ENCODE data around the gene ARPIN. TPM values are rescaled to one million over a fixed set of nuclear protein-coding genes. Genes with fewer than 3 reads are reported as not detected.
"Not testable (repeated sequence)": the region's sequence is repeated elsewhere in the genome, so short reads cannot be mapped to it uniquely, and the experiment has no call there.

The ARPIN gene
- total RNA-seq, 1 donor from 2014 or later: 12.5 TPM

DNA sequence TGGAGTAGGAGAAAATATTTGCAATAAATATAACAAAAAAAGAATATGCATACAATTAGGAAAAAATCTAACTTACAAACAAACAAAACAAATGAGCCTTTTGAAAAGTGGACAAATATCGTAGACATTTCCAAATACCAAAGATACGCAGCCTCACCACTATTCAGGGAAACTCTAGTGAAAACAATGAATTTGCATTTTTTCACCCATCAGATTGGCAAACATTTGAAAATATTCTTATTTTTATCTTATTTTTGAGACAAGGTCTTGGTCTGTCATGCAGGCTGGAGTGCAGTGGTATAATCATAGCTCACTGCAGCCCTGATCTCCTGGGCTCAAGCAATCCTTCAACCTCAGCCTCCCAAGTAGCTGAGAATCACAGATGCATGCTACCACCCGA, 34.4 kb downstream of the ARPIN start:
- no peak for DNase-seq (ENCODE audit: low read depth, low spot score)

DNA sequence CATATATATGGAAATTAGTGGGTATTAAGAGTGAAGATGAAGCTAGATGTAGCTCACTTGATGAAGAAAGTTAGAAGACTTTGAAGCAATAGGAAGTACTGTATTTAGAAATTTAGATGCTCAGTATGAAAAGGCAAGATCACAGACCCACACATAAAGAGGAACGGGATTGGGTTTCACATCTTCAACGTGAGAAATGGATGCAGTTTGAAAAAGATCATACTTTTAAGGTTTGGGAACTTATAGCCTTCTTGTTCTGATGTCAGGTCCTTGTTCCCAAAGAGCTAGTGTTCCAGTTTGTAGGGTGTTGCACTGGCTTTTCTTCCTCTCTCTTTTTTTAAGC, 35.7 kb downstream of the ARPIN start:
- DNase-seq (ENCODE audit: low read depth, low spot score): no peak

DNA sequence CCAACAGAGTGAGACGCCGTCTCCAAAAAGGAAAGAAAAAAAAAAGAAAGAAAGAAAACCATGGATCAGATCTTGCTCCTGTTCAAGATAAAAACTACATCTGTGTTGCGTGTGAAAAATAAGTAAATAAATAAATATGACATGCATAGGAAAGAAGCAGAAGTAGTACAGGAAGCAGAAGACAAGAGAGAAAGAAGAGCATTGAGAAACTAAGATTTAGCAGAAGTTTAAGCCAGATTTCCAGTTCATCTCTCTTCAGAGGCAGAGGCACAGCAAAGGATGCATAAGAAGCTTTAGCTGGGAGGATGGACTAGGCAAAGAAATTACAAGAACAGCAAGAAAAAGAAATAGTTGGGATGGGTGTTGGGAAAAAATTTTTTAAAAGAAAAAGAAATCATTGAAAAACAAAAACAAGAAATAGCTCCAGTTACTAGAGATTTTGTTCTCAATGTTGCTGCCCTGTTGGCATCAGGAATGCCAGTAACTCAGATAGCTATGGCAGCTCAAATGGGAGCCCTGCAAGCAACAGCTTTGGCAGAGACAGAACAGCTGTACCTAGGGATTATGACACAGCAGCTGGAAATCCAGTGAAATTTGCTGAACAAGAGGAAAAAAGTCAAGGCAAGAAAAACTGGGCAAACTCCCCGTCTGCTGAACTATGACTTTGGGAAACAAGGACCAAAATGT, 36.2 kb downstream of the ARPIN start:
- no peak for DNase-seq (ENCODE audit: low read depth, low spot score)

DNA sequence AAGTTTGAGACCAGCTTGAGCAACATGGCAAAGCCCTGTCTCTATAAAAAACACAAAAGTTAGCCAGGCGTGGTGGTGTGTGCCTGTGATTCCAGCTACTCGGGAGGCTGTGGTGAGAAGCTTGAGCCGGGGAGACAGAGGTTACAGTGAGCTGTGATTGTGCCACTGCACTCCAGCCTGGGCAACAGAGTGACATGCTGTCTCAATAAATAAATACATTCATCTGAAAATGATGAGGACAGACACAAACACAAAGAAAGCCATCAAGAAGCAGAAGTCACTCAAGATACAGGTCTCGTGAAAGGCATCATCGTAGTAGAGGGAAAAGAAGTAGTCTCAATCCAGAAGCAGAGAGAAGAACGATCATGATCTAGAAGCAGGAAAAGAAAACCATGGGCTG, 37.0 kb downstream of the ARPIN start:
- DNase-seq (ENCODE audit: low read depth, low spot score): no peak

DNA sequence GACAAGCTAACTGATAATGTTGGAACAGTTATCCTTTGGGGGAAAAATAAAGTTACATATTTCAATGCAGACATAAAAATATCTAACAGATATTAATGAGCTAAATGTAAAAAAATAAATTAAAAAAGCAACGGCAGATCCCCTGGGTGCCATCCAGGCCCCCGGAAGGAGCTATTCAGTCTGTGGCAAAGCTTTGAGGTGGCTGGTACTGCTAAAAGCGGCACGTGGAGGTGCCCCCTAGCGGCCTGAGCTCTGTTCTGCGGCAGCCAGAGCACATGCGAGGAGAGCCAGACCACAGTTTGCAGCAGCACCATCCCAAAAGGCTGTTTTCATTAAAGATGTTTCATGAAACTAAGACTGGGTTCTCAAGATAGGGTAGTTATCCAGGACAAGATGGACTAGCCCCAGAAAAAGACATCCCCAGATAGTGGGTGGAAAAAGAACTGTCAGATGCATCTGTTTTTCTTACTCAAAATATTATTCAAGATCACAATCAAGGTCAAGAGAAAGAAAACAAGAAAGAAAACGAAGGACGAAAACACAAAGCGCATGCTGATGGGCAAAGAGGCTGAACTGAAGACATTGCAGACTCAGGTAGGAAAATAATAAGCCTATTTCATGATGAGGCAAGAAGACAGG, 37.7 kb downstream of the ARPIN start:
- DNase-seq (ENCODE audit: low read depth, low spot score): no peak

DNA sequence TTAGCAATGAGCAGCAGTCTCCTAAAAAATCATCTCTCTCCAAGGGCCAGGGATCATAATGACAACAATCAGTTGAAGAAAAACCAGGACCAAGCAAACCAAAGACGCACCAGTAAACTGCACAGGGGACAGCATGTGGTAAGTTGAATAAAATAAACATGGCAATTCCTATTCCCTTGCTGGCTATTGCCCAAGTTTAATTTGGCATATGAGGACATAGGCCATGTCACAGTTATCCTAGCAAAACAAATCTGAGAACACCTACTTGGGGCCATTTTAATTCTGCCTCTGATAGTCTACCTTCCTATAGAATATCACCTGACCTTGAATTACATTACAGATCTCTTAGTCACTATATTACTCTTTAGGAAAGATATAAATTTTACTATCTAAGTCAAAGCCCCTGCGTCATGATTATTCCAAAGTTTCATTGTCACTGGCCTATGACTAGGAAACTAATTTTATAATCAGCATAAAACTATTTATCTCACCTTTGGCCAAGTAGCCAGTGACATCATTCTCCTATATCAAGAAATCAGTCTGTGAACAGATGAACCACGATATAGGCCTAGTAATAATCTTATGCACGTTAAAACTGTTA, 42.0 kb downstream of the ARPIN start:
- DNase-seq (ENCODE audit: low read depth, low spot score): no peak

DNA sequence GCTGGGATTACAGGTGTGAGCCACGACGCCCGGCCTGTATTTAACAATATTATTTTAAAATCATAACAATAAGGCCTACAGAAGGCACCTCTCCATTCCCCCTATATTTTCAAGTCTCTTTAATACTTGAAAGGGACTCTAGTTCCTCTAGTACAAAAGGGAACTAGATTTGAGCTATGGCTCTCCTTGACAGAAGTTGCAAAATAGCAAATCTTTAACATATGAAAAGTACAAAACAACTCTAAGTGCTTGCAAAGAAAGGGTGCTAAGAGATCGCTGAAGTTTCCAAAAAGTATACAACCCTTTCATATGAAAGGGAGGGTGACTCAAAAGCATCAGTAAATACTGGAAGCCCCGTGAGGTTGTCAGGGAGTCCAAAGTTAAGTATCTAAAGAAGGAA, 42.7 kb downstream of the ARPIN start:
- no peak for DNase-seq (ENCODE audit: low read depth, low spot score)

DNA sequence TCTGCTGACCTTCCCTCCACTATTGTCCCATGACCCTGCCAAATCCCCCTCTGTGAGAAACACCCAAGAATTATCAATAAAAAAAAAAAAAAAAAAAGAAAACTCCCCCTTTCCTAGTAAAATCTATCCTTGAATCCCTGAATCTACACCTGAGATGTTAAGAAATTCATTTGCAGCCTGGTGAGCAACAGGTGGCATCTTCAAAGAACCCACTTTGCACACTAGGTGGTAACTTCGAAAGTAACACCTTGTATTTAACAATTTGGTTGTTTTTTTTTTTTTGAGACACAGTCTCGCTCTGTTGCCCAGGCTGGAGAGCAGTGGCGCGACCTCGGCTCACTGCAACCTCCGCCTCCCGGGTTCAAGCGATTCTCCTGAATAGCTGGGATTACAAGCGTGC, 43.3 kb downstream of the ARPIN start:
- not testable (repeated sequence) for DNase-seq (ENCODE audit: low read depth, low spot score)

DNA sequence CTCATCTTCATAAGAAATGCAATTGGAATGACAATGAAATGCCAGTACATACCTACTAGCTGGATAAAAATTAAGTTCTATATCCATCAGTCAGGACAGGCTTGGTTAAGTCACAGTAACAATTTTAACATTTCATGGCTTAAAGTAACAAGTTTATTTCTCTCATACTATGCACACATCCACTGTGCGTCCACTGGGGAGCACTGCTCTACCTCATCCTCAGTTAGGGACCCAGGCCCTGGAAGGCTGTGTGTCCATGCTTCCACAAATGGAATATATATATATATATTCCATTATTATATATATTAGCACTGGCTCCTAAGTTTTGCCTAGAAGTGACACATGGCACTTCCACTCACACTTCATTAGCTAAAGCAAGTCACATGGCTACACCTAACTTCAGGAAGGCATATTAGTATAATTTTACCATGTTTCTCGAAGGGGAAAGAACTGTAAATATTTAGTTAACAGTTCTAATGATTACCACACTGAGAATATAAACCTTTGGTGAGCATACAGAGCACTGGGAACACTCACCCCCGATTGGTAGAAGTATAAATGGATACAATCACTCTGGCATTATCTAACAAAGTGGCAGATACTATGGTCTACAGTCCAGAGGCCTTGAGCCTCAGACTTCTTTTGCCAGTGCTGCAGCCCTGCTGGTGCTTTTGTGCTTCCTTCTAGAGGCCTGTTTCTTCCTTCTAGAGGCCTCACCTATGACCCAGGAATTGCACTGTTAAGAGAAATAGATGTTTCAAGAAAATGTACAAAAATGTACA, 47.6 kb downstream of the ARPIN start:
- DNase-seq (ENCODE audit: low read depth, low spot score): no peak

DNA sequence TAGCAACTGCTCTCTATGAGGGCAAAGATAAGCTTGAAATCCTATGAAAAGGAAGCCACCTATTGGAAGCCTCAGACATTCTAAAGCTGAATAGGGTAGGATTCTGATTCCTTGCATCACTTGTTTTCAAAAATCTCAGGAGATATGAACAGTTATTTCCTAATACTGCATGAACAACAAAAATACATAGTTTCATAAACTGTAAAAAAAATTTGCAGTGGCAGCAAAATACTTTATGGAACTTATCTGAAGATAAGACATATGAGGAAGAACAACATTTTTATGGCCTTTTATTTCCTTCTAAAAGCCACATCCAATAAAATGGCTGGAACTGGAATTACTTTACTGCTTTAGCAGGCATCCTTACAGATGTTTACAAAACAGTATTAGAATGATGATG, 48.8 kb downstream of the ARPIN start:
- no peak for DNase-seq (ENCODE audit: low read depth, low spot score)

DNA sequence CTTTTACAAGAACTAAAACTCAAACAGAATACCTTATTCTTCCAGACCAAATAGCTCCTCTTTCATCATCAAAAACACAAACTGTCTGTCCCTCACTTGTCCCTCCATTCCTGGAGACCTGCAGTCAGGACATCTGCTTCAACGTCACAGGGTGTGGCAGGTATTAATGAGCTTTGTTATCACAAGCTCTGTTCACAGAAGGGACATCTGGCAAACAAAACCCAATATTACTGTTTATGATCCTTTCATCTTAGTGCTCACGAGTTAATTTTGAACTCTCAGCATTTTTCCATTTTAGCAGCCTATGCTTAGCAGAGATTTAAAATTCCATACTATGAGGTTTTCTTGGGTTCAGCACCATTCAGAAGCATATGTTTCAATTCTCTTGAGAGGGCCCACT, 51.9 kb downstream of the ARPIN start:
- no peak for DNase-seq (ENCODE audit: low read depth, low spot score)

DNA sequence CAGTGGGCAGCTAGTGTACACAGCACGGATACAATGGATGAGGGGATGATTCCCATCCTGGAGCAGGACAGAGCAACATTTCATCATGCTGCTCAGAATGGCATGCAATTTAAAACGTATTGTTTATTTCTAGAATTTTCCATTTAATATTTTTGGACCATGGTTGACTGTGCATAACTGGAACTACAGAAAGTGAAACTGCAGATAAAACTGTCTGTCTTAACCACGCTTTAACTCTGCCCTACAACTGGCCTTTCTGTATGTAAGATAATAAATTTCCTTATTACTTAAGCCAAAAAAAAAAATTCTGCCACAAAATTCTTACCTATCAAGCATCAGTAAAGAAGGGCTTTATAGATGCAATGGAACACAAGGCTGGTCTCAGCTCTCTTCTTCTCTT, 52.3 kb downstream of the ARPIN start:
- DNase-seq (ENCODE audit: low read depth, low spot score): no peak

DNA sequence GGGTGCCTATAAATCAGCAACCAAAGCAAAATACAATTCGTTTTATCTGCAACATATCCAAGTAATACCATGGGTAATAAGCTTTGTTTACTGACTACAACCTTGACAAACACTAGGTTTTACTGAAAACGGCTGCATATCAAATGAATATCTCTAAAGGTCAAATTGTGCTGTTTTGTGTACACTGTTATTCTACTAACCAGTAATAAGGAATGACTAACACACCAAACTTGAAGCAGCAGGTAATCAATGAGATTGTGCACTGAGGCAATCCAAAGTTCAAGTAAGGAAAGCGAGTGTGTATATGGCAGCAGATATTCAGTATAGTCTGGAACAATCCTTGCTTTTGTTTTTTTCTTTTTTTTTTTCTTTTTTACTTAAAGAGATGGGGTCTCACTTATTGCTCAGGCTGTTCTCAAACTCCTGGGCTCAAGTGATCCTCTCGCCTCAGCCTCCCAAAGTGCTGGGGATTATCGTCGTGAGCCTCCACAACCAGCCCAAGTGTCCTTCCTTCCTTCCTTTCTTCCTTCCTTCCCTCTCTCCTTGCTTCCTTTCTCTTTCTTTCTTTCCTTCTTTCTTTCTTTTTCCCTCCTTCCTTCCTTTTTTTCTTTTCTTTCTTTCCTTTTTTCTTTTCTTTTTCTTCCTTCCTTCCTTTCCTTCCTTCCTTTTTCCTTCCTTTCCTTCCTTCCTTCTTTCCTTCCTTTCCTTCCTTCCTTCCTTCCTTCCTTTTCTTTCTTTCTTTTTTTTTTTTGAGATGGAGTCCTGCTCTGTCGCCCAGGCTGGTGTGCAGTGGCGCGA, 53.9 kb downstream of the ARPIN start:
- no peak for DNase-seq (ENCODE audit: low read depth, low spot score)

DNA sequence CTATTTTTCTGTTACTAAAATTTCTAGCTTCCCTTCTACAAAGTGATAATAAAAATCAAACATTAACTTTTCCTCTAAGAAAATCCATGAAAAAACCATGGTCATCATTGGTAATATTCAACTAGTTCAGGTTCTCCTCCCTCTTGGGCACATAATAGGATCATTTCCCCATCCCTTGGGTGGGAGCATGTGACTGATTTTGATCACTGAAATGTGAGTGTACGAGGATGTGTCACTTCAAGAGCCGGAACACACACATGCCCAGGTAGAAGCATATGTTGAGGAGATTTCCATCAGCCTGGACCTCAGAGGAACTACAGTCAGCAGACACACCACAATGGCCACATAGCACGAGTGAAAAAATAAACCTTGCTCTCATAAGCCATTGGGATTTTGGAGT, 55.1 kb downstream of the ARPIN start:
- no peak for DNase-seq (ENCODE audit: low read depth, low spot score)

DNA sequence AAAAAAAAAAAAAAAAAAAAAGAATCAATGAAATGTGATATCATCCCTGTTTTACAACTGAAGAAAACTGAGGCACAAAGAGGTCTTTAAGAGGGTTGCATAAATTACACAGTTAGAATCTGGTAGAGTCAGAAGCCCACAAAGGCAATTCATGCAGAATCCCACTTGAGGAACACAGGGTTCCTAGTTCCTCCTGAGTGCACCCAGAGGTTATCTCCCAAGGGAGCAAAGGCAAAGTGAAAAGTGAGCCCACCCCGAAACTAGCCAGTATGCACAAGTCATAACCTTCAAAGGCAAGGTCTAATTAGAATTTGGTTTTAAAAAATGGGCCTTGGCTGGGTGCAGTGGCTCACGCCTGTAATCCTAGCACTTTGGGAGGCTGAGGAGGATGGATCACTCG, 56.8 kb downstream of the ARPIN start:
- DNase-seq (ENCODE audit: low read depth, low spot score): no peak

DNA sequence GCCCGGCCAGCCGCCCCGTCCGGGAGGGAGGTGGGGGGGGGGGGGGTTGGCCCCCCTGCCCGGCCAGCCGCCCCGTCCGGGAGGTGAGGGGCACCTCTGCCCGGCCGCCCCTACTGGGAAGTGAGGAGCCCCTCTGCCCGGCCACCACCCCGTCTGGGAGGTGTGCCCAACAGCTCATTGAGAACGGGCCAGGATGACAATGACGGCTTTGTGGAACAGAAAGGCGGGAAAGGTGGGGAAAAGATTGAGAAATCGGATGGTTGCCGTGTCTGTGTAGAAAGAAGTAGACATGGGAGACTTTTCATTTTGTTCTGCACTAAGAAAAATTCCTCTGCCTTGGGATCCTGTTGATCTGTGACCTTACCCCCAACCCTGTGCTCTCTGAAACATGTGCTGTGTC, 57.9 kb downstream of the ARPIN start:
- DNase-seq (ENCODE audit: low read depth, low spot score): not testable (repeated sequence)

DNA sequence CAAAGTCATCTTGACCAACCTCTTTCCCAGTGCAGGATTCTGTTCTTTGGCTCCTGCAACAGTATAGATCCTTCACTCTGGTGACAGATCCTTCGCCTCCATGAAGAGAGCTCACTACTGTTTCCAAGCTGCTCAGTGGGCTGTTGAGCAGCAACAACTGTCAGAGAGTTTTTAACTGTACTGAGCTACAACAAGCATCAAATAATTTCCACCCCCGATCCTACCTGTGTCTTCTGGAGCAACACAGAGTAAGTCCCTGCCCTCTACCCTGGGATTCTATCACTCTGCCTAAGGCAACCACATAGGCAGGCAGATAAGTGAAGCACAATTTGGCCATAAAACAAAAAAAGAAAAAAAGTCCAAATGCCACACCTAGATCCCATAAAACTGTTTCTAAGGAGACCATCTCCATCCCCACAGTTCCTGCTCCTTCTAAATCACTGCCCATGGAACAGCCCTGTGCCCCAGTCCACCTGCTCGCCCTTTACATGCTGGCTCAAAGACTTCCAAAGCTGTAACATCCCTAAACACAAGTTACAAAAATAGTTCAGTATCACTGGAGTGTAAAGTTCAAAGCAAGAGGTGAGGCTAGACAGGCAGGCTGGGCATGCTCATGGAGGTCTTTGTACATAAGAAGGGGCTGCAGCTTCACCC, 60.3 kb downstream of the ARPIN start:
- no peak for DNase-seq (ENCODE audit: low read depth, low spot score)

DNA sequence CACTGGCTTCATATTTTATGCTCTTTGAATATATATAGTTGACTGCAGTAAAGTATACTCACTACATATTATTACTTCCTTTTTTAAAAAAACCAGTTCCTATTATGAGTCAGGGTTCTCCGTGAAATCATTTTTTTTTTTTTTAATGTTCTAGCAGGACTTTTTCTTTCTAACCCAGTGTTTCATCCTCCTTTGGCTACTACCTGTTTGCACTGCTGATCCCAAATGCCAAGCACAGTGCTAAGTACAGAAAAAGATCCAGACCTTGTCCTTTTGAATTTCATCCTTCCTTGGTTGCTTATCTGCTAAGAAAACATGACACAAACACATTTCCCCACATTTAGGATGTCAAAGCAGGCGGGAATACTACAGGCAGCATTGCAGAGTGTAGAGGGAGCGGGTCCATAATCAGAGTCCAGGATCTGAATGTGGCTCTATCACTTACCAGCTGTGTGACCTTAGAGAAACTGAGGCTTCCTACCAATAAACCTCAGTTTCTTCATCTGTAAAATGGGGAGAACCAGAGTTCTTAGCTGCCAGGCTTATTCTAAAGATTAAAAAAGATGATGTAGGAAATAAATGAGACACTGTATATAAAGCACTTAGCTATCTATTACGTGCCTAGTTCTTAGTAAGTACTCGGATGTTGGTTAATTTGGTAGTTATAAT, 60.9 kb downstream of the ARPIN start:
- no peak for DNase-seq (ENCODE audit: low read depth, low spot score)

DNA sequence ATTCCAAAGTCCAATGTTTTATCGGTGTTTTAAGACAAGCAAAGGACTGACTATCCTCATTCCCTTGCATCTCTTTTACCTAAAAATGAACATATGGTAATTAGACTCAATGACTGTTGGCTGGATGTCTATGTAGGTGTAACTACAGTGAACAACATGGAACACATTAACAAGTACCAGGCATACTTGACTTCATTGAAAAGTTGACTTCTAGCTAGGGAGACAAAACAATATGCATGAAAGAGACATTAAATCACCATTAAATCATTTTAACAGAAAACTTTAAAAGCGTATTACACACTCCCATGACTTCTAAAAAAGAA, 63.8 kb downstream of the ARPIN start:
- no peak for DNase-seq (ENCODE audit: low read depth, low spot score)

DNA sequence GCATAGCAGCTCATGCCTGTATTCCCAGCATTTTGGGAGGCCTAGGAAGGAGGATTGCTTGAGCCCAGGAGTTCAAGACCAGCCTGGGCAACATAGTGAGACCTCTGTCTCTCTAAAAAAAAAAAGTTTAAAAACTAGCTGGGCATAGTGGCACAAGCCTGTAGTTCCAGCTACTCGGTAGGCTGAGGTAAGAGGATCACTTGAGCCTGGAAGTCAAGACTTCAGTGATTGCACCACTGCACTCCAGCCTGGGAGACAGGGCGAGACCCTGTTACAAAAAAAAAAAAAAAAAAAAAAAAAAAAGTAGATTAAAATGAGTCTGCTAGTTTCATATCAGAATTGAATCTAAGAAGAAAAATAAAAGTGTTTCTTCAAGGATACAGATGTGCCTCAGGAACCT, 65.7 kb downstream of the ARPIN start:
- no peak for DNase-seq (ENCODE audit: low read depth, low spot score)

Measured in pulmonary artery endothelial cell (primary cell).